GM19397 (cell line): ENCODE results near the gene TUBB.
A peak's percentile ranks its signal among the peaks of the same experiment; 100 is the strongest.
"Not testable (repeated sequence)": the region's sequence is repeated elsewhere in the genome, so short reads cannot be mapped to it uniquely, and the experiment has no call there.

ENCODE experiments used
- ATAC-seq: cut with Tn5 transposase; IDR thresholded peaks from one replicate; pipeline ENCODE4 v1.9.1; 2021; ENCODE audit warnings: mild to moderate bottlenecking, moderate library complexity; ENCODE audit not compliant: unreplicated experiment

Gene TUBB

DNA sequence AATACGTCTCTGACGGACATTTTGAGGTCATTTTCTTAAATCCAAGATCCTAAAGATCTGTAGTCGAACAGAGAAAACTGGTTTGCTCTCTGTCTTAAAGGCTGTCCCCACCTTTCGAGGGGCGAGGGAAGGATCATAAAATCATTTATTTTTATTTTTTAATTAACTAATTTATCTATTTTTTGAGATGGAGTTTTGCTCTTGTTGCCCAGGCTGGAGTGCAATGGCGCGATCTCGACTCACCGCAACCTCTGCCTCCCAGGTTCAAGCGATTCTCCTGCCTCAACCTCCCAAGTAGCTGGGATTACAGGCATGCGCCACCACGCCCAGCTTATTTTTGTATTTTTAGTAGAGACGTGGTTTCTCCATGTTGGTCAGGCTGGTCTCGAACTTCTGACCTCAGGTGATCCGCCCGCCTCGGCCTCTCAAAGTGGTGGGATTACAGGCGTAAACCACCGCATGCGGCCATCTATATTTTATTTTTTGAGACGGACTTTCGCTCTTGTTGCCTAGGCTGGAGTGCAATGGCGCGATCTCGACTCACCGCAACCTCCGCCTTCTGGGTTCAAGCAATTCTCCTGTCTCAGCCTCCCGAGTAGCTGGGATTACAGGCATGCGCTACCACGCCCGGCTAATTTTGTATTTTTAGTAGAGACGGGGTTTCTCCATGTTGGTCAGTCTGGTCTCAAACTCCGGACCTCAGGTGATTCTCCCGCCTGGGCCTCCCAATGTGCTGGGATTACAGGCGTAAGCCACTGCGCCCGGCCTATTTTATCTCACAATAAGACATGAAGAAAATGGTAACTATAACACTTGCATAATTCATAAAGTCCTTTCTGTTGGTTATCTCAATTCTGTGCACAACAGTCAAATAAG is 2.1 kb upstream of the TUBB start:
- ATAC-seq, result not testable (repeated sequence)

DNA sequence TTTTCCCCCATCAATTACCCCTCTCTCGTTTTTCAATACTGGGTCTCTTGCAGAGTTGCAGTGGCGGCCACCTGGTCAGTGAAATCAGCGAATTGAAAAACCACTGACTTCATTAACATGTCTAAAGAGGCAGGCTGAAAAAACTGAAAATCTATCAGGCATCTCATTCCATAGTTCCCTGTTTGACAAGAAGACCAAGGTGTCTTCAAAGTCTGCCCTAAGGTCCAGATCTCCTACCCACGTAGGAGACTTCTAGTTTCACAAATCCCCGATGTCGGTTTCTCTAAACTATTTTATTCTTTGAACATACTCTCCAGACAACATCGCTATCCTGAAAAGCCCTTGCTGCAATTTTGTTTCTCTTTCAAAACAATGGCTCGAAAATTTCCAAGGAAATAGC is 796 bp upstream of the TUBB start:
- ATAC-seq, result no peak

DNA sequence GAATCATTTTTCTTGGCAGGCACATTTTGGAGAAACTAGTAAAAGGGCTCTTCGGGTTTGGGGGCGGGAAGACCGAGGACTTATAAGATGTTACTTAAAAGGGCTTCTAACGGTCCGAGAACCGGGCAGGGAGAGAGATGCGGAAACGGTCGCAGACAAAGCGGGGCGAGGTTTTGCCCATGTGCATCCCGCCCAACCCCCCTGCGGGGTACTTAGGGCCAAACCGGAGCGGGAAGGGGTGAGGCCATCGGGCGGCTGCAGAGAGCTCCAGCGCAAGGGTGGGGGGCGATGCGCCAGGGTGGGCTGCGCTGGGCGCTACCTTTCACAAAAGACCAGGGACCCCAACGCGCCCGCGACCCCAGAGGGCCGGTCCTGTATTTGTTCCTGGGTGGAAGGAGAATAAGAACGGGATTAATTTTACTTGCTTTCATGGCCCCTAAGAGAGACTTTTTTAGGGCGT is 616 bp downstream of the TUBB start:
- no peak for ATAC-seq

DNA sequence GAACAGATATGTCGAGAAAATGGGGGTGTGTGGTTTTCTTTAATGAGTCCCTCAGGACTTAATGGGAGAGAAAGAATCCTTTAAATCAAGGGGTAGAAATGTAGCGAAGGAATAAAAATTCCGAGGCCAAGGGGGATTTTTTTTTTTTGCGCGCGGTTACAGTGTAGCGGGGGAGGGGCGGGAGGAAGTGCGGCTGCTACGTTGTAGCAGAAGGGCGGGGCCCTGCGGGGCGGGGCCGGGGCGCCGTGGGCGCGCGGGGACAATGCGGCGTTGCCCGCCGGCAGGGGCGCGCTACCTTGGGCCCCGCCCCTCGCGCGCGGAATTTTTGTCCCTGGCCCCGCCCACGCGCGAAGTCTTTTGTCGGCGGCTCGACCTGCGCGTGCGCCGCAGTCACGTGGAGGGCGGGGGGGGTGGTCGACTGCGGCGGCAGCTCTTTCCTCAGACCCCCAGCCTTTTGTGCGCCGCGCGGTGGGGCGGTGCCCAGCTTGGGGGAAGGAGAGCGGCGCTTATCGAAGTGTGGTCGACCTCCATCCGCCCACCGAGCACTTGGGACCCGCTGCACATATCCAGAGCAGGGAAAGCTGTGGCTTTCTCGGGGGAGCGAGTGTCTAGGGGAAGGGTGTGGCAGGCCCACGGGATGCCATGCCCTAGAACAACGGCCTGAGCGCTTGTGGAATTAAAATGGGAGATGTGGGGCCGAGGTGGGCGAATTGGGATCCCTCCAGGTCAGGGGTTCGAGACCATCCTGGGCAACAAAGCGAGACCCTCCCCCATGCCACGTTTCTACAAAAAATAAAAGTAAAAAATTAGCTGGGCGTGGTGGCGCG is 1.3 kb downstream of the TUBB start:
- ATAC-seq, result peak; percentile 39

DNA sequence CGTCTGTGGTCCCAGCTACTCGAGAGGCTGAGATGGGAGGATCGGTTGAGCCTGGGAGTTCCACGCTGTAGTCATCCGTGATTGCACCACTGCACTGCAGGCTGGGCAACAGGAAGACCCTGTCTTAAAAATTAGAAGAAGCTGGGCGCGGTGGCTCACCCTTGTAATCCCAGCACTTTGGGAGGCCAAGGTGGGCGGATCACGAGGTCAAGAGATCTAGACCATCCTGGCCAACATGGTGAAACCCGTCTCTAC is 1.8 kb downstream of the TUBB start:
- ATAC-seq, result not testable (repeated sequence)

DNA sequence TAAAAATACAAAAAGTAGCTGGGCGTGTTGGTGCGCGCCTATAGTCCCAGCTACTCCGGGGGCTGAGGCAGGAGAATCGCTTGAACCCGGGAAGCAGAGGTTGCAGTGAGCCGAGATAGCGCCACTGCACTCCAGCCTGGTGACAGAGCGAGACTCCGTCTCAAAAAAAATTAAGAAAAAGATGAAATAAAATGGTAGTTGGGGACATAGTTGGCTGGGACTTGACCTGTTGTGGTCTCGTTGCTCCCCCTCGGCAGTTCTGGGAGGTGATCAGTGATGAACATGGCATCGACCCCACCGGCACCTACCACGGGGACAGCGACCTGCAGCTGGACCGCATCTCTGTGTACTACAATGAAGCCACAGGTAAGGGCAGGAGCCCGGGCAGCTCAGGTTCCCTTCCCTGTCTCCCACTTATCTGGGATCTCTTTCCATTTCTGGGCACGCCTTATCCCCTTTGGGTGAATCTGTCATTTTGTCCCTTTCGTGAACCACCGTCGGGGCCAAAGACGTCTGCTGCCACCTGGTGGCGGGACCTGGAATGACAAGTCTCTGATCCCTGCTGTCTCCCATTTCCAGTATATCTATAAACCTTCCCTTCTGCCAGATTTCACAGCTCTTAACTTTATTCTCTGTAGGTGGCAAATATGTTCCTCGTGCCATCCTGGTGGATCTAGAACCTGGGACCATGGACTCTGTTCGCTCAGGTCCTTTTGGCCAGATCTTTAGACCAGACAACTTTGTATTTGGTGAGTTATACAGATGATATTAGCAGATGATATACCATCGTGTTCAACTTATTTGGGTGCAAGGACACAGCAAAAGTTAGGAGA is 2.3 kb downstream of the TUBB start:
- ATAC-seq, result no peak

DNA sequence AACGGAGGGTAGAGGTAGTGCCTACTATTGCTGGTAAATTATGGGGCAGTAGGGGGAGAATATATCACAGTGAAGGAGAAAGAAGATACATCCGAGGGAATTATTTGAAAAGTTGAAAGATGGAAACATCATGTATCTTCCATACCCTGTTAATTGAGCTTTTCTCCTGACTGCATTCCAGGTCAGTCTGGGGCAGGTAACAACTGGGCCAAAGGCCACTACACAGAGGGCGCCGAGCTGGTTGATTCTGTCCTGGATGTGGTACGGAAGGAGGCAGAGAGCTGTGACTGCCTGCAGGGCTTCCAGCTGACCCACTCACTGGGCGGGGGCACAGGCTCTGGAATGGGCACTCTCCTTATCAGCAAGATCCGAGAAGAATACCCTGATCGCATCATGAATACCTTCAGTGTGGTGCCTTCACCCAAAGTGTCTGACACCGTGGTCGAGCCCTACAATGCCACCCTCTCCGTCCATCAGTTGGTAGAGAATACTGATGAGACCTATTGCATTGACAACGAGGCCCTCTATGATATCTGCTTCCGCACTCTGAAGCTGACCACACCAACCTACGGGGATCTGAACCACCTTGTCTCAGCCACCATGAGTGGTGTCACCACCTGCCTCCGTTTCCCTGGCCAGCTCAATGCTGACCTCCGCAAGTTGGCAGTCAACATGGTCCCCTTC is 3.1 kb downstream of the TUBB start:
- ATAC-seq, result not testable (repeated sequence)

DNA sequence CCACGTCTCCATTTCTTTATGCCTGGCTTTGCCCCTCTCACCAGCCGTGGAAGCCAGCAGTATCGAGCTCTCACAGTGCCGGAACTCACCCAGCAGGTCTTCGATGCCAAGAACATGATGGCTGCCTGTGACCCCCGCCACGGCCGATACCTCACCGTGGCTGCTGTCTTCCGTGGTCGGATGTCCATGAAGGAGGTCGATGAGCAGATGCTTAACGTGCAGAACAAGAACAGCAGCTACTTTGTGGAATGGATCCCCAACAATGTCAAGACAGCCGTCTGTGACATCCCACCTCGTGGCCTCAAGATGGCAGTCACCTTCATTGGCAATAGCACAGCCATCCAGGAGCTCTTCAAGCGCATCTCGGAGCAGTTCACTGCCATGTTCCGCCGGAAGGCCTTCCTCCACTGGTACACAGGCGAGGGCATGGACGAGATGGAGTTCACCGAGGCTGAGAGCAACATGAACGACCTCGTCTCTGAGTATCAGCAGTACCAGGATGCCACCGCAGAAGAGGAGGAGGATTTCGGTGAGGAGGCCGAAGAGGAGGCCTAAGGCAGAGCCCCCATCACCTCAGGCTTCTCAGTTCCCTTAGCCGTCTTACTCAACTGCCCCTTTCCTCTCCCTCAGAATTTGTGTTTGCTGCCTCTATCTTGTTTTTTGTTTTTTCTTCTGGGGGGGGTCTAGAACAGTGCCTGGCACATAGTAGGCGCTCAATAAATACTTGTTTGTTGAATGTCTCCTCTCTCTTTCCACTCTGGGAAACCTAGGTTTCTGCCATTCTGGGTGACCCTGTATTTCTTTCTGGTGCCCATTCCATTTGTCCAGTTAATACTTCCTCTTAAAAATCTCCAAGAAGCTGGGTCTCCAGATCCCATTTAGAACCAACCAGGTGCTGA is 3.9 kb downstream of the TUBB start:
- ATAC-seq, result not testable (repeated sequence)

DNA sequence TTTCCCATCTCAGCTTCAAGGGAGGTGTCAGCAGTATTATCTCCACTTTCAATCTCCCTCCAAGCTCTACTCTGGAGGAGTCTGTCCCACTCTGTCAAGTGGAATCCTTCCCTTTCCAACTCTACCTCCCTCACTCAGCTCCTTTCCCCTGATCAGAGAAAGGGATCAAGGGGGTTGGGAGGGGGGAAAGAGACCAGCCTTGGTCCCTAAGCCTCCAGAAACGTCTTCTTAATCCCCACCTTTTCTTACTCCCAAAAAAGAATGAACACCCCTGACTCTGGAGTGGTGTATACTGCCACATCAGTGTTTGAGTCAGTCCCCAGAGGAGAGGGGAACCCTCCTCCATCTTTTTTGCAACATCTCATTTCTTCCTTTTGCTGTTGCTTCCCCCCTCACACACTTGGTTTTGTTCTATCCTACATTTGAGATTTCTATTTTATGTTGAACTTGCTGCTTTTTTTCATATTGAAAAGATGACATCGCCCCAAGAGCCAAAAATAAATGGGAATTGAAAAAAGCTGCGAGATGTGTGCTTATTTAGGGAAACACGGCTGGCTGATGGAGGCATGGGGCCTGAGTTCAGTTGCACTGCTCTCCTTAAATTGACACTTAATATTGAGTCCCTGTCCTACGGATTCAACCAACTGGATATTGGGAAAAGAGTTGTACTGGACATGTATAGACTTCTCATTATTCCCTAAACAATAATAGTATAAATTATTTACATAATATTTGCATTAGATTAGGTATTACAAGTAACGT is 4.9 kb downstream of the TUBB start:
- no peak for ATAC-seq

DNA sequence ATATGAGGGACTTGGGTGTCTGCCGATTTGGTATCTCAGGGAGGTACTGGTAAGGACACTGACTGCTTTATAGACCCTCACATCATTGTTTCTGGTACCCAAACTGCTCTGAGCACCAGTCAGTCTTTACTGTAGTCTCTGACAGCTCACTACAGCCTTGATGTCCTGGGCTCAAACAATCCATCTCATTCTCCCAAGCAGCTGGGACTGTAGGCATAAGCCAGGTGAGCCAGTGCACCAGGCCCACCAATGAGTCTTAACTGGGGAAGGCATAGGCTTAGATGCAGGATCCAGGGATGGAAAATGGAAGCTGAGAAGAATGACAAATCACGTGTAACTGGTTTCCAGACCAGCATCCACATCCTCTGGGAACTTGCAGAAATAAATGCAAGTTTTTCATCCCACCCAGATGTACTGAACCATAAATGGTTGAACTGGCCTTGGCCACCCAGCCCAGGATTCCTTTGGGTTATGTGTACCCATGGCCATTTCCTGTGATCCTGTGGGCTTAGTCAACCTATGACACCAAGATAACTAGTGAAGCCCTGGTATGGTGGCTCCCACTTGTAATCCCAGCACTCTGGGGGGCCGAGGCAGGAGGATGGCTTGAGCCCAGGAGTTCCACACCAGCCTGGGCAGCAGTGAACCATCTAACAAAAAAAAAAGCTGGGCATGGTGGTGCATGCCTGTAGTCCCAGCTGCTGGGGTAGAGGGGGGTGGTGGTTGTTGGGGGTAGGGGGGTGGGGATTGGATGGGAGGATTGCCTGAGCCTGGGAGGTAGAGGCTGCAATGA is 5.8 kb downstream of the TUBB start:
- no peak for ATAC-seq

DNA sequence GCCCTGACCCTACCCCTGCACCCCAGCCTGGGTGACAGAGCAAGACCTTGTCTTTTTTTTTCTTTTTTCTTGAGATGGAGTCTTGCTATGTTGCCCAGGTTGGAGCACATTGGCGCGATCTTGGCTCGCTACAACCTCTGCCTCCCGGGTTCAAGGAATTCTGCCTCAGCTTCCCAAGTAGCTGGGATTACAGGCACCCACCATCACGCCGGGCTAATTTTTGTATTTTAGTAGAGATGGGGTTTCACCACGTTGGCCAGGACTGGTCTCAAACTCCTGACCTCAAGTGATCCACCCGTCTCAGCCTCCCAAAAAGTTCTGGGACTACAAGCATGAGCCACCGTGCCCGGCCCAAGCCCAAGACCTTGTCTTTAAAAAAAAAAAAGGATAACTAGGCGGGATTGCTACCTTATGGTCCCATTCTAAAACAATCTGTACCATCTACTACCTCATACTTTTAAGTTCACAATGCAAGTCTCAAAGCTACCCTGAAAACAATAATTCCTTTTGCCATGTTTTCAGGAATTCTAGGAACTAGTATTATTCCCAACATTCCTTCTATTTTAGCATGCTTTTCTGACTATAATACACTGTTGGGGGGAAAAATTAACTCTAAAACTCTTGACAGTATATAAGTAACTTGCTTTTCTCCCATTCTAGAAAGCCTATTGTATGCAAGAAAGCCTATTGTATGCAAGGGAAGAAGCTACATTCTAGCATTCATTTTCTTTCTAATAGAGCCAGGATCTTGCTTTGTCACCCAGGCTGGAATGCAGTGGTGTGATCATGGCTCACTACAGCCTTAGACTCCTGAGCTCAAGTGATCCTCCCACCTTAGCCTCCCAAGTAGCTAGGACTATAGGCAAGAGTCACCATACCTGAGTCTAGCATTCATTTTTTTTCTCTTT is 6.6 kb downstream of the TUBB start:
- ATAC-seq, result no peak

DNA sequence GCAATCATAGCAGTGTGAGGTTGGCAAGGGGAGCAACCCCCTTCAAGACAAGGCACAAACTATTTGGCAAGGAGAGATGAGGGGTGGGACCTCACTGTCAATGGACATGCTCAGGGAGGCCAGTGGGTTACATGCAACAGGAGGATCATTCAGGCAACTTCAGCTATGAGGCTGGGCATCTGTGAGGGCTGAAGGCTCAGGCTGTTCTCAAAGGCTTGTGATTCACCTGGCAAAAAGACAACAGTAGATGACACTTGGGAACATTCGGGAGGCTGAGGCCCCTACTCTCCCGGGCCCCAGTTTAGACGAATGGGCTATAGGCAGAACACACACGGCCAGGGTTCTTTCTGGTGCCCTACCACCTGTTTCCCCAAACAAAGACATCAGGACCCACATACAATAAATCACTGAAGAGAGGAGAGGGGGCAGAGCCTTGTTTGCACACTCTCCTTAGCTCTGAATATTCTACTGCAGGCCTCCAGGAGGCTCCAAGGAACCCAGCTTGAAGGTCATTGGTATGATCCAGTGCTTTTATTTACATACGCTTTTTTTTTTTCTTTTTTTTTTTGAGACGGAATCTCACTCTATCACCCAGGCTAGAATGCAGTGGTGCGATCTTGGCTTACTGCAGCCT is 7.9 kb downstream of the TUBB start:
- no peak for ATAC-seq

DNA sequence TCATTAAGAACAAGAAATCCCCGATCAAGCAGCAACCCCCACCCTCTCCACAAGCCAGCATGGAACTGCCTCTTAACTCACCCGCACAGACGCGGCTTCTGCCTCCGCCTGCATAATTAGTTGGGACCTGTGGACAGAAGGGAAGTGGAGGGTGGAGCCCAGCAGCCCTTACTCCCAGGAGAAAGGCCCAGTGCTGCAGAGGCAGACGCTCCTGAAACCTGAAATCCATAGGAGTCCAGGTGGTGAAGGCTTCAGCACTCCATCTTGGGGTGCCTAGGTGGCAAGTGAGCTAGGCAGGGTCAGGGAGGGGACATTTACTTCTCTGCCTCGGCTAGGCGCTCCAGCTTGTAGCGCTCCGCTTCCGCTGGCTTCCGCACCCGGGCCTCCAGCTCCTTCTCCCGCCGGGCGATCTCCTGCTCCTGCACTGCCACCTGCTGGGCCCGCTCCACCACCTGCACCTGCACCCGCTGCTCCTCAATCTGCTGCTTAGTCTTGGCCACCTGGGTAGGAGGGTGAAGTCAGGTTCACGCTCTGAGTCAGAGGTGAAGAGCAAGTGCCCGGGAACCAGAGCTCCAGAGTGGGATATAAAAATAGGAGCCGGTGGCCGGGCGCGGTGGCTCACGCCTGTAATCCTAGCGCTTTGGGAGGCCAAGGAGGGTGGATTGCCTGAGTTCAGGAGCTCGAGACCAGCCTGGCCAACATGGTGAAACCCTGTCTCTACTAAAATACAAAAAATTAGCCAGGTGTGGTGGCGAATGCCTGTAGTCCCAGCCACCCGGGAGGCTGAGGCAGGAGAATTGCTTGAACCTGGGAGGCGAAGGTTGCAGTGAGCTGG is 10.7 kb downstream of the TUBB start:
- no peak for ATAC-seq

DNA sequence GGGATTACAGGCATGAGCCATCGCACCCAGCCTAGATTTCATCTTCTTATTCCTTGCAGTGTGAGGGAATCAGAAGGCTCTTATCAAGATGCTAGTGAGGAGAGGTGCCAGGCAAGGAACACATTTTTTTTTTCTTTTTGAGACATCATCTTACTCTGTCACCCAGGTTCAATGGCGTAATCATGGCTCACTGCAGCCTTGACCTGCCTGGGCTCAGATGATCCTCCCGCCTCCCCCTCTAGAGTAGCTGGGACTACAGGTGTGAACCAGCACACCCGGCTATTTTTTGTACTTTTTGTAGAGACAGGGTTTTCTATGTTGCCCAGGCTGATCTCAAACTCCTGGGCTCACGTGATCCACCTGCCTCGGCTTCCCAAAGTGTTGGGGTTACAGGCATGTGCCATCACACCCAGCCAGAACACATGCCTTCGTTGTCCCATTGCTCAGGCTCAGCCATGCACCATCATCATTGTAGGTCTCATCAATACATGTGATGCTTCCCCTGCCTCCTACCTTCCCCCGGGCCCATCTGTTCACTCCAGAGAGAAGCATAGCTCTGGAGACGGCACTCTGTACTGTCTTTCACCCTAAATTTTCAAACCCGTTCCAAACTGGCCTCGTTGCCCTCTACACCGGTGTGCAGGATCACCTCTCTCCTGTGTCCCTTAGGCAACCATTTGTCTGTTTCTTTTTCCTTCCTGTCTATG is 12.2 kb downstream of the TUBB start:
- ATAC-seq, result no peak

DNA sequence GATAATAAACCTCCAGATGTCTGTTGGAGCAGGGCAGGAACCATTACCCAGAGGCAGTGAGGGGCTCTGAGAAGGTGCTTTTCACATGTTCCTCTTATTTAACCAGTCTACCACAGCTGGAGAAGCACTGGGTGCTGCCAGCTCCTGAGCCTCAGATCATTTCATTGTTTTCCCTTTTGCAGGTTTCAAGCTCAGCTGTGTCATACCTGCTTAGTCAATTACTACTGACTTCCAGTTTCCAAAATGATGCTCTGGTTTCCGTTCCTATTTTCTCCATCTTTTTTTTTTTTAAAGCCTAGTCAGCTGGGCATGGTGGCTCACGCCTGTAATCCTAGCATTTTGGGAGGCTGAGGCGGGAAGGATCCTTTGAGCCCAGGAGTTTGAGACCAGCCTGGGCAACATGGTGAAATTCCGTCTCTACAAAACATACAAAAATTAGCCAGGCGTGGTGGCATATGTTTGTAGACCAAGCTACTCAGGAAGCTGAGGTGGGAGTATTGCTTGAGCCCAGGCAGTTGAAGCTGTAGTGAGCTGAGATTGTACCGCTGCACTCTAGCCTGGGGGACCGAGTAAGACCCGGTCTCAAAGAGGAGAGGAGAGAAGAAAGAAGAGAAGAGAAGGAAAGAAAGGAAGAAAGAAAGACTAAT is 15.6 kb downstream of the TUBB start:
- ATAC-seq, result no peak
